Gastrocnemius medialis (tissue), 4 donors: ENCODE measurements around the gene ACR.

Experiments used
- POLR2A ChIP-seq, 2 donors: fragments of 450-650 bp; IDR thresholded peaks; one replicate each; pipeline ENCODE4 v1.6.1; 2017; ENCODE audit warnings: antibody characterized with exemption in 2 of 2, mild to moderate bottlenecking in 2 of 2, moderate library complexity in 2 of 2
- TF ChIP-seq, protein P1 (sequence below), 5 experiments: fragments of 450-650 bp in 3 of 5; fragments of 200-600 bp in 2 of 5; sonication (generic) in 2 of 5; IDR thresholded peaks in 4 of 5; conservative IDR thresholded peaks in 1 of 5; 1 replicate in 4 of 5; 2 replicates in 1 of 5; pipeline ENCODE4 v1.5.1; 2016 to 2019; ENCODE audit warnings: antibody characterized with exemption in 5 of 5, mild to moderate bottlenecking in 3 of 5, moderate library complexity in 3 of 5

DNA sequence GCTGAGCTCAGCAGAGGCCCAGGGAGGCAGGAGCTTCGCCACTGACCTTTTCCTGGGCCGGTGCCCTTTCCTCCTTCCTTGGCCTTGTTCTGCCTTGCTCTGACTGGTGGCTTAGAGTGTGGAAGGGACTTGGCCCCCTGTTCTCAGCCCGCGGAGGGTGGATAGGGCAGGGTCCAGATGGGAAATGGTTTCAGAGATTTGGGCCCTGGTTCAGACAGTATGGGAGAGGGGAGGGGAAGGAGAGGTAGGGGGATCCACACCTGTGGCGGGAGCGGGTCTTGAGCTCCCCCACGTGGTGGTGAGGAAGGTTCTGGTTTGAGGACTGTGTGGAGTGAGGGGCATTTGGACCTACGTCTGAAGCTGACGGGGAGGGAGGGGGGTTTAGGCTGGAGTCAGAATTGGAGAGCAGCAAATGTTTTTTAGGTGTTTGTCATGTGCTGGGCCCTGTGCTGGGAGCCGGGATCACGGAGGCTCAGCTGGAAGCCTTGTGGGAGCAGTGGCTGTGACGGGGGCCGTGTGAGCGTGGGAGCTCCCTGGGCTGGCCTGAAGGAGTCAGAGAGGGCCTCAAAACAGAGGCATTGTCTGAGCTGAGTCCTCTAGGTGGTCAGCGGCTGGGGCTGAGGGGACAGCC is 38.1 kb upstream of the ACR start:
- TF ChIP-seq POLR2A (IDR thresholded peaks at IDR 0.05) = no peak
- TF ChIP-seq, protein P1, sequence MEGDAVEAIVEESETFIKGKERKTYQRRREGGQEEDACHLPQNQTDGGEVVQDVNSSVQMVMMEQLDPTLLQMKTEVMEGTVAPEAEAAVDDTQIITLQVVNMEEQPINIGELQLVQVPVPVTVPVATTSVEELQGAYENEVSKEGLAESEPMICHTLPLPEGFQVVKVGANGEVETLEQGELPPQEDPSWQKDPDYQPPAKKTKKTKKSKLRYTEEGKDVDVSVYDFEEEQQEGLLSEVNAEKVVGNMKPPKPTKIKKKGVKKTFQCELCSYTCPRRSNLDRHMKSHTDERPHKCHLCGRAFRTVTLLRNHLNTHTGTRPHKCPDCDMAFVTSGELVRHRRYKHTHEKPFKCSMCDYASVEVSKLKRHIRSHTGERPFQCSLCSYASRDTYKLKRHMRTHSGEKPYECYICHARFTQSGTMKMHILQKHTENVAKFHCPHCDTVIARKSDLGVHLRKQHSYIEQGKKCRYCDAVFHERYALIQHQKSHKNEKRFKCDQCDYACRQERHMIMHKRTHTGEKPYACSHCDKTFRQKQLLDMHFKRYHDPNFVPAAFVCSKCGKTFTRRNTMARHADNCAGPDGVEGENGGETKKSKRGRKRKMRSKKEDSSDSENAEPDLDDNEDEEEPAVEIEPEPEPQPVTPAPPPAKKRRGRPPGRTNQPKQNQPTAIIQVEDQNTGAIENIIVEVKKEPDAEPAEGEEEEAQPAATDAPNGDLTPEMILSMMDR (IDR thresholded peaks at IDR 0.05 in 4 of 5, conservative IDR thresholded peaks at IDR 0.05 in 1 of 5) = no peak
